GM12878 (cell line): ENCODE results near the gene TIMM21. TPM values are rescaled to one million over a fixed set of nuclear protein-coding genes. Genes with fewer than 3 reads are reported as not detected.

Experiments used
- ATAC-seq: fragments of 200-7000 bp; cut with Tn5 transposase; 3 replicates; pipeline ENCODE4 v1.9.1; 2020; ENCODE audit warnings: mild to moderate bottlenecking, moderate library complexity
- BruUV-seq: library from RNA; stranded (reverse); fragments of 400-500 nt; replicated peaks from 2 replicates; lab custom pipeline; 2021; lab: Mats Ljungman, UMichigan
- CTCF ChIA-PET: fragments of 300-600 bp; sonication (Branson Sonifier 250); formaldehyde crosslinking; extraction: SDS; loops from one replicate; lab custom pipeline; 2021; ENCODE audit warnings: inconsistent platforms; lab: Yijun Ruan, JAX
- POLR2A ChIA-PET: fragments of 350-600 bp; formaldehyde crosslinking; extraction: SDS; loops from one replicate; lab custom pipeline; 2021; ENCODE audit warnings: inconsistent platforms; lab: Charles Lee
- RAD21 ChIA-PET: fragments of 300-600 bp; sonication (Branson Sonifier 250); formaldehyde crosslinking; loops from one replicate; lab custom pipeline; 2023; ENCODE audit warnings: antibody characterized with exemption; ENCODE audit not compliant: unreplicated experiment; lab: Charles Lee
- SMC1A ChIA-PET: fragments of 300-600 bp; sonication (Branson Sonifier 250); formaldehyde crosslinking; loops from one replicate; lab custom pipeline; 2023; ENCODE audit not compliant: unreplicated experiment, uncharacterized antibody; lab: Charles Lee
- DNase-seq: peaks from one replicate; pipeline ENCODE4 v3.0.0-alpha.2; 2011; ENCODE audit warnings: low read depth, low spot score
- FAIRE-seq: peaks from 3 replicates; lab custom pipeline; 2011; peaks lifted over from hg19 to GRCh38; lab: Jason Lieb, UNC
- H2AFZ ChIP-seq: 2 replicates; pipeline ENCODE4 v1.6.0; 2011; ENCODE audit warnings: low read depth, low read length, control low read depth; ENCODE audit not compliant: control insufficient read depth
- H3K27ac ChIP-seq: 2 replicates; pipeline ENCODE4 v1.5.1; 2011; ENCODE audit warnings: control low read depth; ENCODE audit not compliant: control insufficient read depth, insufficient read depth
- H3K27me3 ChIP-seq, 2 experiments: replicated peaks in 1 of 2; 2 replicates each; pipeline versions ENCODE4 v1.6.0 to v1.6.1; 2011; ENCODE audit warnings: low read length in 1 of 2; ENCODE audit not compliant: control insufficient read depth in 2 of 2, insufficient read depth in 2 of 2
- H3K36me3 ChIP-seq, 2 experiments: 2 replicates each; pipeline ENCODE4 v1.5.1; 2011; ENCODE audit warnings: low read length in 1 of 2; ENCODE audit not compliant: control insufficient read depth in 2 of 2, insufficient read depth in 2 of 2
- H3K4me1 ChIP-seq: 2 replicates; pipeline ENCODE4 v1.6.1; 2011; ENCODE audit warnings: mild to moderate bottlenecking, low read length, moderate library complexity, mixed read lengths; ENCODE audit not compliant: control insufficient read depth, insufficient read depth
- H3K4me2 ChIP-seq: 2 replicates; pipeline ENCODE4 v1.6.0; 2011; ENCODE audit warnings: control low read depth; ENCODE audit not compliant: control insufficient read depth, insufficient read depth
- H3K4me3 ChIP-seq: fragments of 200-600 bp; sonication (generic); 2 replicates; pipeline ENCODE4 v1.5.1; 2016
- H3K79me2 ChIP-seq: 2 replicates; pipeline ENCODE4 v1.6.0; 2011; ENCODE audit warnings: low read length; ENCODE audit not compliant: control insufficient read depth, insufficient read depth
- H3K9ac ChIP-seq: 2 replicates; pipeline ENCODE4 v1.8.0; 2011; ENCODE audit warnings: low read length, control low read depth, mixed read lengths; ENCODE audit not compliant: control insufficient read depth, insufficient read depth
- H3K9me3 ChIP-seq: replicated peaks from 3 replicates; pipeline ENCODE4 v1.5.1; 2011; ENCODE audit warnings: mild to moderate bottlenecking, low read length; ENCODE audit not compliant: control insufficient read depth, insufficient read depth
- H4K20me1 ChIP-seq: 2 replicates; pipeline ENCODE4 v1.6.0; 2011; ENCODE audit not compliant: control insufficient read depth, insufficient read depth
- ASH2L ChIP-seq: fragments of 300-600, 200-600 bp; sonication (generic); IDR thresholded peaks from 2 replicates; pipeline ENCODE4 v1.6.1; 2017; ENCODE audit warnings: low read depth, mild to moderate bottlenecking, borderline replicate concordance
- CHD4 ChIP-seq: fragments of 200-600 bp; sonication (generic); IDR thresholded peaks from 2 replicates; pipeline ENCODE4 v1.6.1; 2016; ENCODE audit warnings: mild to moderate bottlenecking
- FOS ChIP-seq: IDR thresholded peaks from 3 replicates; pipeline ENCODE4 v1.6.1; 2011; ENCODE audit warnings: borderline replicate concordance; ENCODE audit not compliant: insufficient read length; ENCODE audit errors: extremely low read depth
- HDAC2 ChIP-seq: fragments of 200-600 bp; sonication (generic); IDR thresholded peaks from 2 replicates; pipeline ENCODE4 v1.6.1; 2017
- LARP7 ChIP-seq: fragments of 450-650 bp; IDR thresholded peaks from 2 replicates; pipeline ENCODE4 v1.6.1; 2017; ENCODE audit warnings: mild to moderate bottlenecking
- MEF2A ChIP-seq: IDR thresholded peaks from 2 replicates; pipeline ENCODE4 v1.6.1; 2011; ENCODE audit warnings: low read depth, mild to moderate bottlenecking, low read length, moderate library complexity; ENCODE audit not compliant: insufficient read depth
- RAD21 ChIP-seq: IDR thresholded peaks from 2 replicates; pipeline ENCODE4 v1.6.1; 2011; ENCODE audit warnings: mild to moderate bottlenecking, low read depth, low read length, moderate library complexity; ENCODE audit not compliant: insufficient read depth
- RUNX3 ChIP-seq: IDR thresholded peaks from 2 replicates; pipeline ENCODE4 v1.6.1; 2012; ENCODE audit warnings: low read length, inconsistent platforms
- SUPT20H ChIP-seq: IDR thresholded peaks from 2 replicates; pipeline ENCODE4 v1.6.1; 2011; ENCODE audit warnings: low read depth, mild to moderate bottlenecking, low read length, moderate library complexity, borderline replicate concordance; ENCODE audit not compliant: control insufficient read depth
- WGBS: methylation state at CpG from one replicate; pipeline ENCODE4 v1.1.6; 2016; ENCODE audit warnings: low lambda C conversion rate; ENCODE audit not compliant: insufficient replicate concordance, insufficient coverage; ENCODE audit errors: missing lambda C conversion rate; 5-methylcytosine and 5-hydroxymethylcytosine counted together
- in situ Hi-C: fragments of 300-500 bp; cut with MboI; formaldehyde crosslinking; loops from 9 replicates; pipeline ENCODE4 v1.14.3; 2018; ENCODE audit warnings: mixed read lengths
- intact Hi-C: fragments of 100-400 bp; cut with micrococcal nuclease; formaldehyde crosslinking; loops from one replicate; pipeline ENCODE4 v1.14.2; 2022; ENCODE audit not compliant: unreplicated experiment
- polyA plus RNA-seq, 11 experiments: library from polyadenylated mRNA; depleted of rRNA in 4 of 11; unstranded in 6 of 11; stranded (reverse) in 5 of 11; fragments of >200 nt; fragmentation: Nextera tagmentation in 4 of 11; fragmentation: Illumina TruSeq in 1 of 11; extraction: Ambion mirVana in 4 of 11; extraction: Trizol in 1 of 11; gene quantifications; 1 replicate in 1 of 11; 2 replicates in 10 of 11; pipeline versions ENCODE4 v1.2.1 to v1.2.3, GENCODE V29; 2011 to 2016; ENCODE audit warnings: inconsistent platforms in 2 of 11, missing spikeins in 2 of 11, low read depth in 1 of 11
- total RNA-seq, 4 experiments: library from RNA; depleted of rRNA in 3 of 4; stranded (reverse); fragments of >200 nt in 3 of 4; fragmentation: Illumina TruSeq in 1 of 4; extraction: Trizol in 1 of 4; gene quantifications; 2 replicates each; pipeline versions ENCODE4 v1.2.1 to v1.2.3, GENCODE V29; 2013 to 2021
- TF ChIP-seq, protein P1 (sequence below): fragments of 450-650 bp; formaldehyde crosslinking; IDR thresholded peaks from 2 replicates; pipeline ENCODE4 v1.4.0; 2022; ENCODE audit warnings: mild to moderate bottlenecking, moderate library complexity
- TF ChIP-seq, protein P2 (sequence below): fragments of 450-650 bp; IDR thresholded peaks from 2 replicates; pipeline ENCODE4 v1.6.1; 2017; ENCODE audit warnings: antibody characterized with exemption, mild to moderate bottlenecking, moderate library complexity

TIMM21 gene
- total and polyA plus RNA-seq, 10 of the 15 experiments (the other 5 are each of a cell fraction or from before 2014, with no cell fraction given) = 39.5 to 203 (median 83.4) TPM

DNA sequence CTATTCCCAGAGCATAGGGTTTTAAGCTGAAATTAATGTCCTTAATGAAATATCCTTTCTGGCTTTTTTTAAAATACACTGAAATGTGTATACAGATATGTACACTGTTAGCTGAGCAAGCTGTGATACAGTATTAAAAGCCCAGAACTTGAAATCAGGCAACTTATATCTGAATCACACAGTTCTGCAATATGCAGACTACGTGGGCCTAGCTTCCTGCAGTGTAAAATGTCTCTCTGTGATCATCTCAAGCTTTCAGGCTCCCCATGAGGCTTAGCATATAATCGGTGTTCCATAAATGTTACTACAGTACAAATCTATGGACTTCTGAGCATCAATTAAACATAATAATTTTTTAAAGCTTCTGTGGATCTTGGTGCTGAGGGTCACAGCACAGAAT is 8.9 kb upstream of the TIMM21 start:
- intact Hi-C loops = no loop called here
- Histone ChIP-seq H3K4me3 (no peak overlapping the region), H2AFZ (no peak overlapping the region), H3K27ac (no peak overlapping the region), H3K79me2 (no peaks in the 10 kb centered on the region), H3K9me3 (no peaks in the 10 kb centered on the region)
- no peak for FAIRE-seq
- ChIA-PET POLR2A (no interaction called here), SMC1A (interaction anchor here (1.1 to 1.4 kb wide), 3 partner anchors 10 to 14 kb away, joined by 3 to 5 read pairs (median 5); partner anchors contain the start of gene TIMM21)
- TF ChIP-seq HDAC2 = no peak
- TF ChIP-seq, all 136 proteins: peak for 0
- peaks cover 0 to 4% of the 10 kb centered on the region in 2 experiments; a peak in 2 of 4 replicates for H3K27me3 ChIP-seq
- ChIA-PET RAD21 (no interaction called here), CTCF (interaction anchor here (1.6 kb wide), 1 partner anchor 14 kb away, joined by 6 read pairs; no protein-coding TSS in a partner anchor)
- no TSS peak for BruUV-seq
- H3K4me1 ChIP-seq = no peaks in the 10 kb centered on the region
- 26% methylated on average over 2 of the region's 2 CpGs for WGBS
- no peaks in the 10 kb centered on the region for H3K36me3 ChIP-seq
- DNase-seq (no peak), ATAC-seq (no peak)
- no peak overlapping the region for H3K4me2 ChIP-seq
- no peak overlapping the region for H3K9ac ChIP-seq
- in situ Hi-C loops = no loop called here
- no peaks in the 10 kb centered on the region for H4K20me1 ChIP-seq

DNA sequence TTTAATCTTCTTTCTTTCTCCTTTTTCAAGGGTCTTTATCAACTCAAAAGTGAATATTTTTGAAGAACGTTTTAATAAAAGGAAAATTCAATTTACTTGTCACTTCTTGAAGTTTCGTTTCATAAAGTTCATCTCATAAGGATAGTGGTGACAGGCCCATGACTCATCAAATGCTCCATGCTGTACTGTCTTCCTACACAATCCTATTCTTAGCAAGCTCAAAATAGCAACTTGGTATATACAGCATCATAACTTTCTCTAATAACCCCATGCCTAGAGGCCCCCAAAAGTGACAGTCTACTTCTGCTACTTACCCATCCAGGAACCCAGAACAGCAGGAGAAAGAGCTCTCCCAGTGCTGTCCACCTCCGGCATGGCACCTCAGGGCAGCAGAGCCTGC is 8.4 kb upstream of the TIMM21 start:
- Histone ChIP-seq H3K4me3 (no peak overlapping the region), H3K79me2 (no peaks in the 10 kb centered on the region), H3K9me3 (no peaks in the 10 kb centered on the region), H2AFZ (no peak overlapping the region), H3K9ac (no peak overlapping the region), H3K4me2 (no peak overlapping the region), H3K4me1 (no peaks in the 10 kb centered on the region), H3K36me3 (no peaks in the 10 kb centered on the region), H3K27ac (no peak overlapping the region), H3K27me3 (peaks cover 0 to 4% of the 10 kb centered on the region in 2 experiments; a peak in 2 of 4 replicates), H4K20me1 (no peaks in the 10 kb centered on the region)
- 14% methylated on average over 3 of the region's 3 CpGs for whole genome bisulfite sequencing
- DNase-seq (no peak), ATAC-seq (no peak; the same call in 2 of the 3 replicates), FAIRE-seq (no peak)
- SMC1A ChIA-PET = interaction anchor here (1.1 to 1.4 kb wide), 3 partner anchors 9 to 14 kb away, joined by 3 to 5 read pairs (median 5); partner anchors contain the start of gene TIMM21
- intact Hi-C loops (no loop called here), in situ Hi-C loops (no loop called here)
- POLR2A ChIA-PET = no interaction called here
- RAD21 ChIA-PET = no interaction called here
- CTCF ChIA-PET = interaction anchor here (1.6 kb wide), 1 partner anchor 13 kb away, joined by 6 read pairs; no protein-coding TSS in a partner anchor
- BruUV-seq = no TSS peak
- TF ChIP-seq, protein P1, sequence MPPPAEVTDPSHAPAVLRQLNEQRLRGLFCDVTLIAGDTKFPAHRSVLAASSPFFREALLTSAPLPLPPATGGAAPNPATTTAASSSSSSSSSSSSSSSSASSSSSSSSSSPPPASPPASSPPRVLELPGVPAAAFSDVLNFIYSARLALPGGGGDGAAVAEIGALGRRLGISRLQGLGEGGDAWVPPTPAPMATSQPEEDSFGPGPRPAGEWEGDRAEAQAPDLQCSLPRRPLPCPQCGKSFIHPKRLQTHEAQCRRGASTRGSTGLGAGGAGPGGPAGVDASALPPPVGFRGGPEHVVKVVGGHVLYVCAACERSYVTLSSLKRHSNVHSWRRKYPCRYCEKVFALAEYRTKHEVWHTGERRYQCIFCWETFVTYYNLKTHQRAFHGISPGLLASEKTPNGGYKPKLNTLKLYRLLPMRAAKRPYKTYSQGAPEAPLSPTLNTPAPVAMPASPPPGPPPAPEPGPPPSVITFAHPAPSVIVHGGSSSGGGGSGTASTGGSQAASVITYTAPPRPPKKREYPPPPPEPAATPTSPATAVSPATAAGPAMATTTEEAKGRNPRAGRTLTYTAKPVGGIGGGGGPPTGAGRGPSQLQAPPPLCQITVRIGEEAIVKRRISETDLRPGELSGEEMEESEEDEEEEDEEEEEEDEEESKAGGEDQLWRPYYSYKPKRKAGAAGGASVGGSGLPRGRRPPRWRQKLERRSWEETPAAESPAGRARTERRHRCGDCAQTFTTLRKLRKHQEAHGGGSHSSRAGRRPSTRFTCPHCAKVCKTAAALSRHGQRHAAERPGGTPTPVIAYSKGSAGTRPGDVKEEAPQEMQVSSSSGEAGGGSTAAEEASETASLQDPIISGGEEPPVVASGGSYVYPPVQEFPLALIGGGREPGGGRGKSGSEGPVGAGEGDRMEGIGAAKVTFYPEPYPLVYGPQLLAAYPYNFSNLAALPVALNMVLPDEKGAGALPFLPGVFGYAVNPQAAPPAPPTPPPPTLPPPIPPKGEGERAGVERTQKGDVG (CRISPR knock-in tag) = no peak
- no peak for TF ChIP-seq ASH2L
- TF ChIP-seq RUNX3 = no peak
- TF ChIP-seq RAD21 = no peak
- TF ChIP-seq, protein P2, sequence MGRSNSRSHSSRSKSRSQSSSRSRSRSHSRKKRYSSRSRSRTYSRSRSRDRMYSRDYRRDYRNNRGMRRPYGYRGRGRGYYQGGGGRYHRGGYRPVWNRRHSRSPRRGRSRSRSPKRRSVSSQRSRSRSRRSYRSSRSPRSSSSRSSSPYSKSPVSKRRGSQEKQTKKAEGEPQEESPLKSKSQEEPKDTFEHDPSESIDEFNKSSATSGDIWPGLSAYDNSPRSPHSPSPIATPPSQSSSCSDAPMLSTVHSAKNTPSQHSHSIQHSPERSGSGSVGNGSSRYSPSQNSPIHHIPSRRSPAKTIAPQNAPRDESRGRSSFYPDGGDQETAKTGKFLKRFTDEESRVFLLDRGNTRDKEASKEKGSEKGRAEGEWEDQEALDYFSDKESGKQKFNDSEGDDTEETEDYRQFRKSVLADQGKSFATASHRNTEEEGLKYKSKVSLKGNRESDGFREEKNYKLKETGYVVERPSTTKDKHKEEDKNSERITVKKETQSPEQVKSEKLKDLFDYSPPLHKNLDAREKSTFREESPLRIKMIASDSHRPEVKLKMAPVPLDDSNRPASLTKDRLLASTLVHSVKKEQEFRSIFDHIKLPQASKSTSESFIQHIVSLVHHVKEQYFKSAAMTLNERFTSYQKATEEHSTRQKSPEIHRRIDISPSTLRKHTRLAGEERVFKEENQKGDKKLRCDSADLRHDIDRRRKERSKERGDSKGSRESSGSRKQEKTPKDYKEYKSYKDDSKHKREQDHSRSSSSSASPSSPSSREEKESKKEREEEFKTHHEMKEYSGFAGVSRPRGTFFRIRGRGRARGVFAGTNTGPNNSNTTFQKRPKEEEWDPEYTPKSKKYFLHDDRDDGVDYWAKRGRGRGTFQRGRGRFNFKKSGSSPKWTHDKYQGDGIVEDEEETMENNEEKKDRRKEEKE = no peak
- TF ChIP-seq LARP7 = no peak
- no peak for TF ChIP-seq CHD4
- TF ChIP-seq SUPT20H = no peak
- no peak for TF ChIP-seq FOS
- peak; percentile 80; the same call in 1 of the 2 replicates for TF ChIP-seq MEF2A
